Right lobe of liver (tissue), 6 donors: ENCODE data around the gene COPG2. TPM values are rescaled to one million over a fixed set of nuclear protein-coding genes. Genes with fewer than 3 reads are reported as not detected.

Experiments
- ATAC-seq, 4 donors: fragments of 200-7000 bp; cut with Tn5 transposase; one replicate each; pipeline ENCODE4 v1.9.1; 2020; ENCODE audit warnings: mild to moderate bottlenecking in 4 of 4, moderate library complexity in 4 of 4
- DNase-seq, 3 donors: peaks; one replicate each; pipeline ENCODE4 v3.0.0-alpha.2; 2020
- H3K27ac ChIP-seq, 3 donors: fragments of 200-600 bp; one replicate each; pipeline ENCODE4 v1.8.0; 2022
- H3K27me3 ChIP-seq, 2 donors: fragments of 200-600 bp; one replicate each; pipeline ENCODE4 v1.8.0; 2022
- H3K36me3 ChIP-seq, 4 donors: fragments of 200-600 bp; sonication (generic) in 1 of 4; one replicate each; pipeline versions ENCODE4 v1.5.1 to v1.8.0; 2017 to 2022; ENCODE audit warnings: control low read depth in 1 of 4
- H3K4me1 ChIP-seq, 4 donors: fragments of 200-600 bp; sonication (generic) in 1 of 4; one replicate each; pipeline versions ENCODE4 v1.5.1 to v1.8.0; 2017 to 2022; ENCODE audit warnings: control low read depth in 1 of 4
- H3K4me3 ChIP-seq, 3 donors: fragments of 200-600 bp; one replicate each; pipeline ENCODE4 v1.8.0; 2022
- H3K9me3 ChIP-seq, 4 donors: fragments of 200-600 bp; sonication (generic) in 1 of 4; one replicate each; pipeline versions ENCODE4 v1.5.1 to v1.8.0; 2017 to 2022; ENCODE audit warnings: control low read depth in 1 of 4
- CTCF ChIP-seq, 4 donors: fragments of 200-600 bp in 3 of 4; fragments of 450-650 bp in 1 of 4; IDR thresholded peaks; one replicate each; pipeline versions ENCODE4 v1.5.1 to v1.8.0; 2016 to 2022; ENCODE audit warnings: antibody characterized with exemption in 4 of 4, mild to moderate bottlenecking in 2 of 4
- POLR2A ChIP-seq: fragments of 450-650 bp; IDR thresholded peaks from one replicate; pipeline ENCODE4 v1.6.1; 2017; ENCODE audit warnings: antibody characterized with exemption, mild to moderate bottlenecking
- WGBS: methylation state at CpG from one replicate; pipeline ENCODE4 v1.1.6; 2018; ENCODE audit warnings: low coverage, low lambda C conversion rate; ENCODE audit not compliant: insufficient coverage; ENCODE audit errors: missing lambda C conversion rate; 5-methylcytosine and 5-hydroxymethylcytosine counted together
- intact Hi-C, 2 donors: fragments of 100-400 bp; cut with DNase I; formaldehyde crosslinking; loops; one replicate each; pipeline versions ENCODE4 v1.11.2 to v1.14.1; 2022
- long read RNA-seq: library from polyadenylated mRNA; unstranded; transcript quantifications from one replicate; pipeline ENCODE4 v2.0.0, GENCODE V29; 2019
- total RNA-seq, 6 experiments: library from RNA; depleted of rRNA in 2 of 6; stranded (reverse); fragments of >200 nt in 2 of 6; fragmentation: NEBNext Ultra II Directional in 3 of 6; extraction: Animal tissue kit (Norgen Biotek cat#: 25700) in 3 of 6; gene quantifications; one replicate each; pipeline versions ENCODE4 v1.1.0 to v1.2.4, GENCODE V29; 2016 to 2023
- donor health status: DM: no; HTN: yes; CAD: no.
- donor health status: DM: no; HTN: no; CAD: no.
- donor health status: DM: no; HTN: no; CAD: no.
- donor health status: DM: no; HTN: yes; CAD: no.
- donor health status: DM: no; HTN: yes; CAD: no.

The COPG2 gene, protein sequence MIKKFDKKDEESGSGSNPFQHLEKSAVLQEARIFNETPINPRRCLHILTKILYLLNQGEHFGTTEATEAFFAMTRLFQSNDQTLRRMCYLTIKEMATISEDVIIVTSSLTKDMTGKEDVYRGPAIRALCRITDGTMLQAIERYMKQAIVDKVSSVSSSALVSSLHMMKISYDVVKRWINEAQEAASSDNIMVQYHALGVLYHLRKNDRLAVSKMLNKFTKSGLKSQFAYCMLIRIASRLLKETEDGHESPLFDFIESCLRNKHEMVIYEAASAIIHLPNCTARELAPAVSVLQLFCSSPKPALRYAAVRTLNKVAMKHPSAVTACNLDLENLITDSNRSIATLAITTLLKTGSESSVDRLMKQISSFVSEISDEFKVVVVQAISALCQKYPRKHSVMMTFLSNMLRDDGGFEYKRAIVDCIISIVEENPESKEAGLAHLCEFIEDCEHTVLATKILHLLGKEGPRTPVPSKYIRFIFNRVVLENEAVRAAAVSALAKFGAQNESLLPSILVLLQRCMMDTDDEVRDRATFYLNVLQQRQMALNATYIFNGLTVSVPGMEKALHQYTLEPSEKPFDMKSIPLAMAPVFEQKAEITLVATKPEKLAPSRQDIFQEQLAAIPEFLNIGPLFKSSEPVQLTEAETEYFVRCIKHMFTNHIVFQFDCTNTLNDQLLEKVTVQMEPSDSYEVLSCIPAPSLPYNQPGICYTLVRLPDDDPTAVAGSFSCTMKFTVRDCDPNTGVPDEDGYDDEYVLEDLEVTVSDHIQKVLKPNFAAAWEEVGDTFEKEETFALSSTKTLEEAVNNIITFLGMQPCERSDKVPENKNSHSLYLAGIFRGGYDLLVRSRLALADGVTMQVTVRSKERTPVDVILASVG
- total RNA-seq = 1 to 10 TPM; 6.5 to 8.9 (median 8.4) TPM
- long read RNA-seq = 0 reads

DNA sequence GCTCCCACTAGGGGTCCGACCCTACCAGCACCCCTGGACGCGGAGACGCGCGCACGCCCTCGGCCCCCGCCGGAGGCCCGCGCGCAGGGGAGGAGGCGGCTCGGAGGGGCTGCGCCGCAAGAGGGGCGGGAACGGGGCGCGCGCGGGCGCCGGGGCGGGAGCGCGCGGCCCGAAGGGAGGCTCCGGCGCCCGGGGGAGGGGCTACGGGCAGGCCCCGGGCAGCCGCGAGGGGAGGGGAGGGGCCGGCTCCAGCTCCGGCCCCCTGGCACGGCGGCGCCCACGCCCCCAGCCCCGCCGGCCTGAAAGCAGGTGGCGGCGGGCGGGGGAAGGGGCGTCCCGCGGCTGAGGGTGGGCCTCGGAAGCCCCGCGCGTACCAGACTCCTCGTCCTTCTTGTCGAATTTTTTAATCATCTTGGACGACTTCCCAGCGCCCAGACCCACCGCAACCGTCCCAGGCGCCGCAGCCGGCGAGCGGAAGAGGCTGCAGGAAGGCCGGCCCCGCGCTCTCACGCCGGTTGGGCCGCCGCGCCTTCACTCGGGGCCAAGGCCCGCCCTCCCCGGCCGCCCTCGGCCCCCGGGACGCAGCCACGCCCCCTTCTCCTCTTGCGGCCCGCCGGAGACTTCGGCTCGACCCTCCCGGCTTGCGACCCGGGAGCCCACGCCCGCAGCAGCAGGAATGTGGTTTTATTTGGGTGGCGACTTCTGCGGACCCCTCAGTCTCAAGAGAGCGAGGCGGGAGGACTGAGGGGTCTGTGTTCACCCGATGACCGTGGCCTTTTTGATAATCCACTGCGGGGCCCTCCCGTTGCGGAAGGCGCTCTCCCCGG lies at the start of gene COPG2:
TSS of gene COPG2 (minus strand) at position 491 of the 827 bp plus-strand sequence. CDS start at position 411, 80 bp downstream.
- Histone ChIP-seq H3K36me3 (no peaks in the 10 kb centered on the region), H3K4me1 (no peaks in the 10 kb centered on the region), H3K27ac (peak within 1 kb of the TSS in 2 of 3 donors; percentile 49 to 63), H3K27me3 (no peaks in the 10 kb centered on the region), H3K9me3 (no peaks in the 10 kb centered on the region), H3K4me3 (peak within 1 kb of the TSS; percentile 52 to 90 (median 65))
- intact Hi-C loops = no loop called here
- ATAC-seq (peak; percentile 98 to 99 (median 99)), DNase-seq (peak; percentile 87 to 89 (median 88))
- 0% methylated on average over 2 of the region's 103 CpGs for WGBS
- TF ChIP-seq POLR2A (peak; percentile 33), CTCF (IDR thresholded peaks at IDR 0.05) (peak in 1 of 4 donors; percentile 3)

DNA sequence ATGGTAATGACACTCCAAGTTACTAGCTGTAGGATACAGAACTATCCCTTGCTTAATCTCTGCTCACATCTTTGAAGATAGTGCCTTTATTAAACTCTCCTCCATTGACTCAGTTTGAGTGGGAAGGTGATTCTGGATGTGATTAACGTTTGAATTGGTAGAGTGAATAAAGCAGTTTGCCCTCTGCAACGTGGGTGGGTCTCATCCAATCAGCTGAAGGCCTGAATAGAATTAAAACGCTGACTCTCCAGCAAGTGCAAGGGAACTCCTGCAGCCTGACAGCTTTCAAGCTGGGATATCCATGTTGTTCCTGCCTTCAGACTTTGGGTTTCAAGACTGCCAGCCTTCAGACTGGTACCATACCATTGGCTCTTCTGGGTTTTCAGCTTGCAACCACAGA lies 43.9 kb upstream of the COPG2 start:
- WGBS = 31% methylated on average over 3 of the region's 3 CpGs
- intact Hi-C loops = no loop called here
- H3K27me3 ChIP-seq = no peaks in the 10 kb centered on the region
- TF ChIP-seq POLR2A = no peak
- no peak for TF ChIP-seq CTCF (IDR thresholded peaks at IDR 0.05)
- H3K36me3 ChIP-seq = no peaks in the 10 kb centered on the region
- no peak overlapping the region for H3K4me3 ChIP-seq
- H3K9me3 ChIP-seq = no peaks in the 10 kb centered on the region
- ATAC-seq (no peak), DNase-seq (no peak)
- no peaks in the 10 kb centered on the region for H3K4me1 ChIP-seq
- no peak overlapping the region for H3K27ac ChIP-seq

- TF ChIP-seq POLR2A (no peak), CTCF (IDR thresholded peaks at IDR 0.05) (no peak)
- Histone ChIP-seq H3K27me3 (no peaks in the 10 kb centered on the region), H3K4me3 (no peak overlapping the region), H3K4me1 (no peaks in the 10 kb centered on the region), H3K9me3 (peaks cover 0 to 4% (median 0%) of the 10 kb centered on the region in 4 donors), H3K27ac (no peak overlapping the region), H3K36me3 (no peaks in the 10 kb centered on the region)
- intact Hi-C loops = no loop called here
- ATAC-seq (no peak), DNase-seq (no peak)
- WGBS = 74% methylated on average over 3 of the region's 4 CpGs
These were observed 40.2 kb upstream of the COPG2 start for GRCh38 chr7:130708766-130709165.

GRCh38 chr7:130708001-130708400 lies 39.5 kb upstream of the COPG2 start:
- Histone ChIP-seq H3K27me3 (no peaks in the 10 kb centered on the region), H3K4me1 (no peaks in the 10 kb centered on the region), H3K4me3 (no peak overlapping the region), H3K9me3 (peaks cover 0 to 4% (median 0%) of the 10 kb centered on the region in 4 donors), H3K36me3 (no peaks in the 10 kb centered on the region), H3K27ac (no peak overlapping the region)
- TF ChIP-seq CTCF (IDR thresholded peaks at IDR 0.05) (no peak), POLR2A (no peak)
- DNase-seq (no peak), ATAC-seq (no peak)
- 92% methylated on average over 4 of the region's 4 CpGs for WGBS
- intact Hi-C loops = no loop called here
